HG02870 (cell line): Measurements from ENCODE around the gene ETFB.

ENCODE experiments used
- ATAC-seq: cut with Tn5 transposase; IDR thresholded peaks from one replicate; pipeline ENCODE4 v1.9.1; 2021; ENCODE audit warnings: mild to moderate bottlenecking, moderate library complexity; ENCODE audit not compliant: unreplicated experiment

The ETFB gene

GRCh38 chr19:51352783-51353360, 13.3 kb downstream of the ETFB start:
- ATAC-seq, result no peak

- ATAC-seq, result no peak
Observed at GRCh38 chr19:51351266-51351990, 14.8 kb downstream of the ETFB start.

GRCh38 chr19:51347209-51347928, 18.8 kb downstream of the ETFB start:
- no peak for ATAC-seq

GRCh38 chr19:51346742-51347141, 19.4 kb downstream of the ETFB start:
- ATAC-seq, result no peak

- ATAC-seq, result no peak
Observed at GRCh38 chr19:51345076-51345620, 21.0 kb downstream of the ETFB start.

- no peak for ATAC-seq
Observed at GRCh38 chr19:51342631-51343569, 23.3 kb downstream of the ETFB start.

- no peak for ATAC-seq
Observed at GRCh38 chr19:51341976-51342580, 24.1 kb downstream of the ETFB start, which contains the start of gene VSIG10L. Gene VSIG10L (minus strand): TSS chr19:51342139. CDS start chr19:51342124, 15 bp downstream.

- ATAC-seq, result no peak
Observed at GRCh38 chr19:51341066-51341465, 25.1 kb downstream of the ETFB start.

- ATAC-seq, result peak; percentile 55
Observed at GRCh38 chr19:51339687-51340656, 26.2 kb downstream of the ETFB start.

GRCh38 chr19:51339313-51339686, 26.9 kb downstream of the ETFB start:
- ATAC-seq, result peak; percentile 8

GRCh38 chr19:51338563-51339312, 27.4 kb downstream of the ETFB start:
- peak; percentile 43 for ATAC-seq

GRCh38 chr19:51337861-51338562, 28.2 kb downstream of the ETFB start:
- ATAC-seq, result no peak

GRCh38 chr19:51337141-51337860, 28.9 kb downstream of the ETFB start:
- no peak for ATAC-seq

- no peak for ATAC-seq
Observed at GRCh38 chr19:51333836-51334460, 32.2 kb downstream of the ETFB start.

GRCh38 chr19:51331716-51332115, 34.5 kb downstream of the ETFB start:
- no peak for ATAC-seq

- ATAC-seq, result no peak
Observed at GRCh38 chr19:51331193-51331592, 35.0 kb downstream of the ETFB start.

GRCh38 chr19:51330366-51330765, 35.8 kb downstream of the ETFB start:
- ATAC-seq, result no peak
